Suppressor macrophage treated with lipopolysaccharide for 1 hour (primary cell): ENCODE results near the gene PRPSAP1.
A peak's percentile ranks its signal among the peaks of the same experiment; 100 is the strongest.
"Not testable (repeated sequence)": the region's sequence is repeated elsewhere in the genome, so short reads cannot be mapped to it uniquely, and the experiment has no call there.

Experiments
- DNase-seq, 3 donors: peaks; one replicate each; pipeline ENCODE4 v3.0.0-alpha.2; 2020 to 2022

PRPSAP1 gene

GRCh38 chr17:76357597-76358158 is 4.0 kb upstream of the PRPSAP1 start:
- DNase-seq: no peak

- no peak for DNase-seq
Measured at GRCh38 chr17:76356803-76357456, 3.2 kb upstream of the PRPSAP1 start.

- no peak for DNase-seq
Measured at GRCh38 chr17:76354747-76355310, 1.1 kb upstream of the PRPSAP1 start.

DNA sequence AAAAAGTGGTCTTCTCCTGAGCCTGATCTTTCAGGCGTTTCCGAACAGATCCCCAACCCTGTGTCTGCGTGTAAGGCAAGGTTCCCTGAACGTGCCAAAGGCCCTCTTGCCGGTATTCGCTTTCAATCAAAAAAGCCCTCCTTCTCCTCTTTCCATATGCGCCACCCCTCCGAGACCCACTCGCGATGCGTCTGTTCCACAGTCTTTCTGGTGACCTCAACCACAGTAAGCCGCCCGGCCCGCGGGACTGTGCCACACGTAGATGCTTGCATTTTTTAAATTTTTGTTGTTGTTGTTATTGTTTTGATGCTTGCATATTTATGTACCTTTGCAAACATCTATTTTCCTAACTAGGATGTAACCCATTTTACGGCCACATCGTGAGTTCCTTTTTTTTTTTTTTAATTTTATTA is 607 bp upstream of the PRPSAP1 start:
- no peak for DNase-seq

DNA sequence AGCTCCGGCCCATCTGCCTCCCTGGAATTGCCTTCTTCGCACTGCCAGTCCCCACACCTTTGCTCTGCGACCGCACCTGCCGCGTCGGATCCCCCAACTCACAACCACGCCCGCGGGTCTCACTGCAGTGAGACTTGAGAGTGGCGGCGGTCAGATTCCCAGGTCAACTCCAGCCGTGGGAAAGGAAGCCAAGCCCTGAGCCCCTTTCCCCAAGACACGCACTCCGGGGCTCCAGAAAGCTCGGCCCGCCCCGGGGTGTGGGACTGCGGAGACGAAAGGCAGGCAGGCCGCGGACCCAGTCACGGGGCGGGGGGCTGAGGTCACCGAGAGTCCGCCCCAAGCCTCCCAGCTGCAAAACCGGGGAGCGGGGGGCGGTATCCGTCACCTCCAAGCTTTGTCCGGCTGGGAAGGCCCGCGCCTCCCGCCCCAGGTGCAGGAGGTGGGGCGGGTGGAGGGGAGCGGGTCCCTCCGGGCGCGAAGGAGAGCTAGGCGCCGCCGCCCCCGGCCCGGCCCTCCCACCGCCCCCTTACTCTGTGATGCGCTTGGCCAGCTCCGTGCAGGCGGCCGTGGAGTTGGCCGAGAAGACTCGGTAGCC is 615 bp downstream of the PRPSAP1 start:
- peak; percentile 54 to 84 (median 59) for DNase-seq

DNA sequence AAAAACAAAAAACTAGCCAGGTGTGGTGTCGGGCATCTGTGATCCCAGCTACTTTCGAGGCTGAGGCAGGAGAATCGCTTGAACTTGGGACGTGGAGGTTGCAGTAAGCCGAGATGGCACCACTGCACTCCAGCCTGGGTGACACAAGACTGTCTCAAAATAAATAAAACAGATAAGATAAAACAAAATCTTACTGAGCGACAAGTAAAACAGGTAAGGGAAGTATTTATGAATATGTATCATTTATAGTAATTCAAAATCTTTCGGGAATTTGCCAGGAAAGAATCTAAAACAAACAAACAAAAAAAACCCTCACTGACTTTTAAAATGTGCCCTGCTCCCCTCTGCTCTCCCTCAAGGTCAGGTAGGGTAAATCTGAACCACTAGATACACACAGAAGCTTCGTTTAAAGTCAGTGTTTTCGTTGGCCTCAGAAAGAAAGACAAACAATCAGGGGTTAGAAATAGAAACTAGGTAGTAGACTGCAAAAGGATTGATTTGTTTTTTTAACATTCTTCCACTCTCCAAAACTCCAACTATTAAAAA is 2.1 kb downstream of the PRPSAP1 start:
- DNase-seq: no peak

GRCh38 chr17:76350463-76350862 is 3.3 kb downstream of the PRPSAP1 start:
- DNase-seq: no peak

DNA sequence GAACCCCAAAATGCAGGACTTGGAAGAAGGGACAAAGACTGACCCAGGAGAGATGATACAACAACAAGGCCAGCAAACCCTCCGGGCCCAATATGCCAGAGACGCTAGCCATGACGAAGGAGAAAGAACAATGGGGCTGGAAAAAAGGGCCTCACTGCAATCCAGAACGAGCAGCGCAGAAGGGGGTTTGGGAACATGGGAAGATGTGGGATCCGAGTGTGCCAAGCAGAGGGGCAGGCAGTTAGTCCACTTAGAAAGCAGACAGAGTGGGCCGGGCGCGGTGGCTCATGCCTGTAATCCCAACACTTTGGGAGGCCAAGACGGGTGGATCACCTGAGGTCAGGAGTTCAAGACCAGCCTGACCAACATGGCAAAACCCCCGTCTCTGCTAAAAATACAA is 6.8 kb downstream of the PRPSAP1 start:
- not testable (repeated sequence) for DNase-seq

DNA sequence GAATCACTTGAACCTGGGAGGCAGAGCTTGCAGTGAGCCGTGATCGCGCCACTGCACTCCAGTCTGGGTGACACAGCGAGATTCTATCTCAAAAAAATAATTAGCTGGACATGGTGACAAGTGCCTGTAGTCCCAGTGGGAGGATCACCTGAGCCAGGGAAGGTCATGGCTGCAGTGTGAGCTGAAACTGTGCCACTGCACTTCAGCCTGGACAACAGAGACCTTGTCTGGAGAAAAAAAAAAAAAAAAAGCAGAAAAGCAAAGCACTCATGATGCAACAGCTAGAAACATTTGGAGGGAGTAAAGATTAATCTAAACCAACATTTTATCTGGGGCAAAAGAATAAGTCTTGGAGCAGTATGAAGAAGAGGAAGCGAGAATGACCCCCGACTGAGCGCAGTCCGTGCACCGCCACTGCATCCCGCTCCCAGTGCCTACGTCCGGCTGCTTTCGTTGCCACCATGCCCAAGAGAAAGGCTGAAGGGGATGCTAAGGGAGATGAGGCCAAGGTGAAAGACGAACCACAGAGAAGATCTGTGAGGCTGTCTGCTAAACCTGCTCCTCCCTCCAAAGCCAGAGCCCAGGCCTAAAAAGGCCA is 8.2 kb downstream of the PRPSAP1 start:
- no peak for DNase-seq

DNA sequence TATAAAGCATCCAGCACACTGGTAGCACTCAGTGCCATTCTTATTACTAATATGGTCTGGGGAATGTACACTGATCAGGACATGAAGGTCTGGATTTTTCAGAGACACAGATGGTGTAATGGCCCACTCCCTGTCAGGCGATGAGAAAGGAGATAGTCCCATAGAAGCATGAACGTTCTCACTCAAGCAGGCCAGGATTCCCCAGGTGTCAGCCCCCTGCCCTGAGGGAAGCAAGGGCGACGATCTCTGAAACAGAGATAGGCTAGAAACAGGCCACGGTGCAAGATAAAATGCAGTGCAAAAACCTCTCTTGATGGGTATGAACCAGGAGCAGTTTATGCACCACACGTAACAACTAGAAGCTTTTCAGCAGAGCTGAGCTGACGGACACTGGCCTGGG is 10.6 kb downstream of the PRPSAP1 start:
- DNase-seq: no peak

DNA sequence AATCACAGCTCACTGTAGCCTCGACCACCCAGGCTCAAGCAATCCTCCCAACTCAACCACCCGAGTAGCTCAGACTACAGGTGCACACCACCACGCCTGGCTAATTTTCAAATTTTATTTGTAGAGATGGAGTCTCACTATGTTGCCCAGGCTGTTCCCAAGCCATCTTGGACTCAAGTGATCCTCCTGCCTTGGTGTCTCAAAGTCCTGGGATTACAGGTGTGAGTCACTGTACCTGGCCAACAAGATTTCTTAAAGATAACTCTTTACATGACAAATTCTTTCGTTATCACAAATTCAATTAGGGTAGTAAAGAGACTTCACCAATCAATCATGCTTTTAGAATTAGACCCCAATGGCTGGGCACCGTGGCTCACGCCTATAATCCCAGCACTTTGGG is 12.4 kb downstream of the PRPSAP1 start:
- no peak for DNase-seq

- peak; percentile 8 to 55 (median 38) for DNase-seq
Measured at GRCh38 chr17:76337413-76337777, 16.3 kb downstream of the PRPSAP1 start.

GRCh38 chr17:76336756-76337412 is 16.8 kb downstream of the PRPSAP1 start:
- no peak for DNase-seq

DNA sequence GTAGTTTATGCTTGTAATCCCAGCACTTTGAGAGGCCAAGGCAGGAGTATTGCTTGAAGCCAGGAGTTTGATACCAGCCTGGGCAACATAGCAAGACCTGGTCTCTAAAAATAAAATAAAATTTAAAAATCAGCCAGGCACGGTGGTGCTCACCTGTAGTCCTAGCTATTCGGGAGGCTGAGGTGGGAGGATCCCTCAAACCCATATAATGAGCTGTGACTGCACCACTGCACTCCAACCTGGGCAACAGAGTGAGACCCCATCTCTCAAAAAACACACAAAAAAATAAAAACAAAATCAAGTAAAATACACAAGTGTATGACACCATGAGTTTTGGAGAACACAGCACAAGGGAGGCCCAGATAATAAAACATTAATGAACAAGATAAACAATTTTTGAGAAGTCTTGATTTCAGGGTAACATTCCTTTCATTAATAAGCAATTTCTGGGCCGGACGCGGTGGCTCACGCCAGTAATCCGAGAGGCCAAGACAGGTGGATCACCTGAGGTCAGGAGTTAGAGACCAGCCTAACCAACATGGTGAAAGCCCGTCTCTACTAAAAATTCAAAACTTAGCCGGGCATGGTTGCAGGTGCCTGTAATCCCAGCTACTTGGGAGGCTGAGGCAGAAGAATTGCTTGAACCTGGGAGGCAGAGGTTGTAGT is 17.9 kb downstream of the PRPSAP1 start:
- no peak for DNase-seq

GRCh38 chr17:76333673-76334505 is 19.8 kb downstream of the PRPSAP1 start:
- DNase-seq: no peak

DNA sequence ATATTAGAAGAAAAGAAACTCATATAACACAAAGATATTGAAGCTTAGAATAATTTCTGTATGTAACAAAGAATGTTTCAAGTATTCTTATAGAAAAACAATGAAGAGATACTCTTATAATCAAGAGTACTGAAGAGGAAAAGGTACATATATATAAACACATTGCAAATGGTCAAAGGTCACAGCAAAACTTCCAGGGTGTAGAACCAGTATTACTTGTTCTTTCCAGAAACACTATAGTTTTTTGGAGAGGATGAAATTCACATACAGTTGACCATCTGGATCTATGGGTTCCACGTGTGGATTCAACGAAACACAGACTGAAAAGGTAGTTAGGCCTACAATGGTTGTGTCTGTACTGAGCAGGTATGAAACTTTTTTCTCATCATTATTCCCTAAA is 22.6 kb downstream of the PRPSAP1 start:
- DNase-seq: no peak

DNA sequence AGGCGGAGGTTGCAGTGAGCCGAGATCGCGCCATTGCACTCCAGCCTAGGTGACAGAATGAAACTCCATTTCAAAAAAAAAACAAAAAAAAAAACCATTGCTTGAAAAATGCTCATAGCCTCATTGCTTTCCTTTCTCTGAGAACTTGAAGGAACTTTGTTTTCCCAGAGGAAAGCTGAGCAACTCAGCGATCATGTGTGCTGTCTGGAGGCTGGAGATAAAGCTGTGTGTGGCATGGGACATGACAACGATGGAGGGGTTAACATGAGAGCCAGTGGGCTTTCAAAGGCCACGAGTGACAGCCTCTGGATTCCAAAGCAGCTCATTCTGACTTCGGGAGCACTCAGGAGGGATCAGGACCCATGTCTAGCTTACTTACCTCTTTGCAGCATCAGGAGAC is 24.1 kb downstream of the PRPSAP1 start:
- no peak for DNase-seq

- DNase-seq: peak; percentile 86 to 93 (median 92)
Measured at GRCh38 chr17:76327696-76328095, 26.0 kb downstream of the PRPSAP1 start.

GRCh38 chr17:76326306-76326705 is 27.4 kb downstream of the PRPSAP1 start:
- no peak for DNase-seq

DNA sequence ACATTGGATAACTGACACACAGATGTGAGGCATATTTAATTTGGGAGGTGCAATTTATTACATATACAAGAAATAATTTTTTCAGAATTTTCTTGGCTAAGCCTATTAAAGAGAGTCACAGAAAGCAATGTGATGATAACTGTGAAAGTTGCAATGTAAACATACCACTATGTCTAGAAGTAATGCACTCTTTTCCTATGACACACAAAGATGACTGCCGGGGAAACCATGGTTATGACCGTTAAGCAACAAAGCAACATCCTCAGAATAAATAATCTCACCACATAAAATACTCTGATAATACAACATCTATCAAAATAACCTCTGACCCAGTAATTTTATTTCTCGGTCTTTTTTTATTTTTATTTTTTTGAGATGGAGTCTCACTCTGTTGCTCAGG is 35.1 kb downstream of the PRPSAP1 start:
- no peak for DNase-seq

GRCh38 chr17:76317535-76317934 is 36.2 kb downstream of the PRPSAP1 start:
- DNase-seq: no peak
